ENCODE data around the gene DCTN2.

The DCTN2 gene

DNA sequence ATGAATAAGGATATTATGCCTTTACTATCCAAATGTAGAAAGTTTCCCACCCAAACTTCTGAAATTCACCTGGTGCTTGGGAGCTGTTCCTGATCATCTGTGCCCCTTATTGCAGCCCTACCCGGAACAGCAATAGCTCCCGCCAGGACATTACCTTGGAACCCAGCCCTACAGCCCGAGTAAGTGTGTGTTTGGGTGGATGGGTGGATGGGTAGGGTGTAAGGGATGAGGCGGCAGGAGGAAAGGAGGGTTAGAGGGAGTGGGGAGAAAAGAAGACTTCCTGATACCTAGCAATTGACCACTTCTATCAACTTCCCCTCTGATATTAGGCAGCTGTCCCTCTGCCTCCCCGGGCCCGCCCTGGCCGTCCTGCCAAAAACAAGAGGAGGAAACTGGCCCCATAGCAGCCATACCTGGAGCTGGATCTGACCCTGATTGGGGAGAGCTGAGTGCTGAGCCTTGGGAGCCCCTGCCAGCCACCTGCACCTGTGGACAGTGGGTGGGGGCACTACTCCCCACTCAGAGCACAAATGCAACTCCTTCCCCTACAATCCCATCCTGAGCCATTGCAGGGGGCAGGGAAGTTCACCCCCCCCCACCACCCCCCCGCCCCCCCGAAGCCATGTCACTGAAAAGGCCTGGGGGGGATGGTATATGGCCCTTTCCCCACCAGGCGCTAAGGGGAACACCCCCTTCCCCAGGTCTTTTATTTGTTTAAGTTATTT lies 18.0 kb downstream of the DCTN2 start:
- ChIA-PET CTCF (interaction anchor here (0.5 kb wide), 1 partner anchor 262 kb away, joined by 3 read pairs; no protein-coding TSS in a partner anchor), POLR2A (interaction anchor here (1.1 kb wide), 1 partner anchor 18 kb away, joined by 3 read pairs; no protein-coding TSS in a partner anchor)
- no peak for DNase-seq (ENCODE audit: extremely low spot score)
- no peak for TF ChIP-seq SP1 (IDR thresholded peaks at IDR 0.05)
- no peak for TF ChIP-seq FOXA1 (IDR thresholded peaks at IDR 0.05)
- TF ChIP-seq LEF1 (IDR thresholded peaks at IDR 0.05; ENCODE audit: borderline replicate concordance): no peak
- no peak for TF ChIP-seq L3MBTL2 (conservative IDR thresholded peaks at IDR 0.05)
- TF ChIP-seq ARNT (IDR thresholded peaks at IDR 0.05): no peak
- no peak for TF ChIP-seq NFRKB (IDR thresholded peaks at IDR 0.05)

DNA sequence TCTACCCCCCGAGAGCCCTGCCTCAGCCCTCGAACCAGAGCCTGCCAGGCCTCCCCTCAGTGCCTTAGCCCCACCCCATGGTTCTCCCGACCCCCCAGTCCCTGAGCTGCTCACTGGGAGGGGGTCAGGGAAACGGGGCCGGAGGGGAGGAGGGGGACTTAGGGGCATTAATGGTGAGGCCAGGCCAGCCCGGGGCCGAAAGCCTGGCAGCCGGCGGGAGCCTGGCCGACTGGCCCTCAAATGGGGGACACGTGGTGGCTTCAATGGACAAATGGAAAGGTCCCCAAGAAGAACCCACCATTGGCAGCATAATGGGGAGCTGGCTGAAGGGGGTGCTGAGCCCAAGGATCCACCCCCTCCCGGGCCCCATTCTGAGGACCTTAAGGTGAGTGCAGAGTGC lies 18.8 kb downstream of the DCTN2 start:
- ChIA-PET CTCF (no interaction called here), POLR2A (interaction anchor here (1.1 kb wide), 1 partner anchor 19 kb away, joined by 3 read pairs; no protein-coding TSS in a partner anchor)
- no peak for DNase-seq (ENCODE audit: extremely low spot score)
- no peak for TF ChIP-seq FOXM1 (IDR thresholded peaks at IDR 0.05; ENCODE audit: borderline replicate concordance)
- TF ChIP-seq CTBP1 (IDR thresholded peaks at IDR 0.05; ENCODE audit: borderline replicate concordance): no peak
- no peak for TF ChIP-seq ZNF384 (IDR thresholded peaks at IDR 0.05)
- TF ChIP-seq SUZ12 (IDR thresholded peaks at IDR 0.05): no peak
- no peak for TF ChIP-seq FOXA1 (IDR thresholded peaks at IDR 0.05)
- no peak for TF ChIP-seq ELF4 (IDR thresholded peaks at IDR 0.05)
- no peak for TF ChIP-seq FOXK2 (IDR thresholded peaks at IDR 0.05)
- no peak for TF ChIP-seq SP1 (IDR thresholded peaks at IDR 0.05)
- TF ChIP-seq HDGF (IDR thresholded peaks at IDR 0.05; ENCODE audit: borderline replicate concordance): no peak
- TF ChIP-seq BHLHE40 (IDR thresholded peaks at IDR 0.05; ENCODE audit: borderline replicate concordance): no peak
- no peak for TF ChIP-seq TARDBP (IDR thresholded peaks at IDR 0.05)
- no peak for TF ChIP-seq NFRKB (IDR thresholded peaks at IDR 0.05)
- TF ChIP-seq LEF1 (IDR thresholded peaks at IDR 0.05; ENCODE audit: borderline replicate concordance): no peak

DNA sequence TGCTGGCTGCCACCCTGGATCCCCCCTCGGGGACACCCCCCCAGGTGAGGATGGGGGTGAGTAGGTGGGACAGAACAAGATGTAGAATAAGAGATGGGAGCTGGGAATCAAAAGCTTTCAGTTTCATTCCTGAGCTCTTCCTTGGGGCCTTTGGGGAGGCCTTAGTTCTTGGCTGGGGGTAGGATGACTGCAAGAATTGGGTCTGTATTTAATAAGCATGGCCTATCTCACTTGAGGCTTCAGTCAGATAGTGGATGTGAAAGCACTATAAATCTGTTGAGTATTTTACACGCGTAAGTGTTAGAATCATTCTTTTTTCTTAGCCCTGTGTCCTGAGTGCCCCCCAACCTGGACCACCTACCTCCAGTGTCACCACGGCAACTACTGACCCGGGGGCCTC lies 19.8 kb downstream of the DCTN2 start:
- ChIA-PET POLR2A (interaction anchor here (0.9 kb wide), 1 partner anchor 9 kb away, joined by 3 read pairs; no protein-coding TSS in a partner anchor), CTCF (no interaction called here)
- TF ChIP-seq SUZ12 (IDR thresholded peaks at IDR 0.05) (no peak), BHLHE40 (IDR thresholded peaks at IDR 0.05; ENCODE audit: borderline replicate concordance) (no peak), ELF4 (IDR thresholded peaks at IDR 0.05) (no peak), FOXK2 (IDR thresholded peaks at IDR 0.05) (no peak), ZNF384 (IDR thresholded peaks at IDR 0.05) (no peak), FOXA1 (IDR thresholded peaks at IDR 0.05) (no peak), CTBP1 (IDR thresholded peaks at IDR 0.05; ENCODE audit: borderline replicate concordance) (no peak), FOXM1 (IDR thresholded peaks at IDR 0.05; ENCODE audit: borderline replicate concordance) (no peak), NFRKB (IDR thresholded peaks at IDR 0.05) (no peak), LEF1 (IDR thresholded peaks at IDR 0.05; ENCODE audit: borderline replicate concordance) (no peak), HDGF (IDR thresholded peaks at IDR 0.05; ENCODE audit: borderline replicate concordance) (no peak), L3MBTL2 (conservative IDR thresholded peaks at IDR 0.05) (no peak), ARNT (IDR thresholded peaks at IDR 0.05) (no peak), TARDBP (IDR thresholded peaks at IDR 0.05) (no peak), SP1 (IDR thresholded peaks at IDR 0.05) (no peak)
- TF ChIP-seq, protein P1, sequence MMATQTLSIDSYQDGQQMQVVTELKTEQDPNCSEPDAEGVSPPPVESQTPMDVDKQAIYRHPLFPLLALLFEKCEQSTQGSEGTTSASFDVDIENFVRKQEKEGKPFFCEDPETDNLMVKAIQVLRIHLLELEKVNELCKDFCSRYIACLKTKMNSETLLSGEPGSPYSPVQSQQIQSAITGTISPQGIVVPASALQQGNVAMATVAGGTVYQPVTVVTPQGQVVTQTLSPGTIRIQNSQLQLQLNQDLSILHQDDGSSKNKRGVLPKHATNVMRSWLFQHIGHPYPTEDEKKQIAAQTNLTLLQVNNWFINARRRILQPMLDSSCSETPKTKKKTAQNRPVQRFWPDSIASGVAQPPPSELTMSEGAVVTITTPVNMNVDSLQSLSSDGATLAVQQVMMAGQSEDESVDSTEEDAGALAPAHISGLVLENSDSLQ (IDR thresholded peaks at IDR 0.05): no peak
- DNase-seq (ENCODE audit: extremely low spot score): no peak

DNA sequence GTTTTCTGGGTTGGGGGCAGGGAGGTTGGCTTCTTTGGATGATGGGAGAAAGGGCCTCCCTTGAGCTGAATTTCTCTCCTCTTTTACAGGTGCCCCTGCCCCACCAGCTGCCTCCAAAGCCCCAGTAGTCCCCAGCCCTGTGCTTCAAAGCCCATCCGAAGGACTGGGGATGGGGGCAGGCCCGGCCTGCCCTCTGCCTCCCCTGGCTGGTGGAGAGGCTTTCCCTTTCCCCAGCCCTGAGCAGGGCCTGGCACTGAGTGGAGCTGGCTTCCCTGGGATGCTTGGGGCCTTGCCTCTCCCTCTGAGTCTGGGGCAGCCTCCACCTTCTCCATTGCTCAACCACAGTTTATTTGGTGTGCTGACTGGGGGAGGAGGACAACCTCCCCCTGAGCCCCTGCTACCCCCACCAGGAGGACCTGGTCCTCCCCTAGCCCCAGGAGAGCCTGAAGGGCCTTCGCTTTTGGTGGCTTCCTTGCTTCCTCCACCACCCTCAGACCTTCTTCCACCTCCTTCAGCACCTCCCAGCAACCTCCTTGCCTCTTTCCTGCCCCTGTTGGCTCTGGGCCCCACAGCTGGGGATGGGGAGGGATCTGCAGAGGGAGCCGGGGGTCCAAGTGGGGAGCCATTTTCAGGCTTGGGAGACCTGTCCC lies 20.4 kb downstream of the DCTN2 start:
- ChIA-PET CTCF (no interaction called here), POLR2A (interaction anchor here (0.9 kb wide), 1 partner anchor 9 kb away, joined by 3 read pairs; no protein-coding TSS in a partner anchor)

DNA sequence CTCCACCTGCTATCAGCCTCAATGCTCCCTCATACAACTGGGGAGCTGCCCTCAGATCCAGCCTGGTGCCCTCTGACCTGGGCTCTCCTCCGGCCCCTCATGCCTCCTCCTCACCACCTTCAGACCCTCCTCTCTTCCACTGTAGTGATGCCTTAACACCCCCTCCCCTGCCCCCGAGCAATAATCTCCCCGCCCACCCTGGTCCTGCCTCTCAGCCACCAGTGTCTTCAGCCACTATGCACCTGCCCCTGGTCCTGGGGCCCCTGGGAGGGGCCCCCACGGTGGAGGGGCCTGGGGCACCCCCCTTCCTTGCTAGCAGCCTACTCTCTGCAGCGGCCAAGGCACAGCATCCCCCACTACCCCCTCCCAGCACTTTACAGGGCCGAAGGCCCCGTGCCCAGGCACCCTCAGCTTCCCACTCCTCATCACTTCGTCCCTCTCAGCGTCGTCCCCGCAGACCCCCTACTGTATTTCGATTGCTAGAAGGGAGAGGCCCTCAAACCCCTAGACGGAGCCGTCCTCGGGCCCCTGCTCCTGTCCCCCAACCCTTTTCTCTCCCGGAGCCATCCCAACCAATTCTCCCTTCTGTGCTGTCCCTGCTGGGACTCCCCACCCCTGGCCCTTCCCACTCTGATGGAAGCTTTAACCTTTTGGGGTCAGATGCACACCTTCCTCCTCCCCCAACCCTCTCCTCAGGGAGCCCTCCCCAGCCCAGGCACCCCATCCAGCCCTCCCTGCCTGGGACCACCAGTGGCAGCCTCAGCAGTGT lies 21.2 kb downstream of the DCTN2 start:
- ChIA-PET POLR2A (interaction anchor here (0.6 to 1.1 kb wide), 2 partner anchors 10 to 70 kb away, joined by 3 read pairs; partner anchors contain the start of gene INHBE), CTCF (no interaction called here)
- no peak for DNase-seq (ENCODE audit: extremely low spot score)
- TF ChIP-seq HDGF (IDR thresholded peaks at IDR 0.05; ENCODE audit: borderline replicate concordance): no peak
- no peak for TF ChIP-seq ELF4 (IDR thresholded peaks at IDR 0.05)
- no peak for TF ChIP-seq CTBP1 (IDR thresholded peaks at IDR 0.05; ENCODE audit: borderline replicate concordance)
- no peak for TF ChIP-seq L3MBTL2 (conservative IDR thresholded peaks at IDR 0.05)
- no peak for TF ChIP-seq TARDBP (IDR thresholded peaks at IDR 0.05)
- TF ChIP-seq FOXM1 (IDR thresholded peaks at IDR 0.05; ENCODE audit: borderline replicate concordance): no peak
- no peak for TF ChIP-seq NFRKB (IDR thresholded peaks at IDR 0.05)
- no peak for TF ChIP-seq FOXA1 (IDR thresholded peaks at IDR 0.05)
- no peak for TF ChIP-seq LEF1 (IDR thresholded peaks at IDR 0.05; ENCODE audit: borderline replicate concordance)
- TF ChIP-seq SP1 (IDR thresholded peaks at IDR 0.05): no peak
- TF ChIP-seq, protein P1 (IDR thresholded peaks at IDR 0.05): no peak
- no peak for TF ChIP-seq ARNT (IDR thresholded peaks at IDR 0.05)
- no peak for TF ChIP-seq BHLHE40 (IDR thresholded peaks at IDR 0.05; ENCODE audit: borderline replicate concordance)
- no peak for TF ChIP-seq ZNF384 (IDR thresholded peaks at IDR 0.05)
- no peak for TF ChIP-seq FOXK2 (IDR thresholded peaks at IDR 0.05)
- no peak for TF ChIP-seq SUZ12 (IDR thresholded peaks at IDR 0.05)

More for the DNA sequence above, 20.4 kb downstream of the DCTN2 start:
- DNase-seq (ENCODE audit: extremely low spot score): no peak
- TF ChIP-seq CTBP1 (IDR thresholded peaks at IDR 0.05; ENCODE audit: borderline replicate concordance): no peak
- TF ChIP-seq L3MBTL2 (conservative IDR thresholded peaks at IDR 0.05): no peak
- no peak for TF ChIP-seq LEF1 (IDR thresholded peaks at IDR 0.05; ENCODE audit: borderline replicate concordance)
- no peak for TF ChIP-seq SP1 (IDR thresholded peaks at IDR 0.05)
- no peak for TF ChIP-seq HDGF (IDR thresholded peaks at IDR 0.05; ENCODE audit: borderline replicate concordance)
- TF ChIP-seq SUZ12 (IDR thresholded peaks at IDR 0.05): no peak
- no peak for TF ChIP-seq FOXM1 (IDR thresholded peaks at IDR 0.05; ENCODE audit: borderline replicate concordance)
- TF ChIP-seq FOXA1 (IDR thresholded peaks at IDR 0.05): no peak
- no peak for TF ChIP-seq NFRKB (IDR thresholded peaks at IDR 0.05)
- TF ChIP-seq ELF4 (IDR thresholded peaks at IDR 0.05): no peak
- no peak for TF ChIP-seq BHLHE40 (IDR thresholded peaks at IDR 0.05; ENCODE audit: borderline replicate concordance)
- TF ChIP-seq ARNT (IDR thresholded peaks at IDR 0.05): no peak
- no peak for TF ChIP-seq ZNF384 (IDR thresholded peaks at IDR 0.05)
